ENCODE data around the gene LUZP2.

DNA sequence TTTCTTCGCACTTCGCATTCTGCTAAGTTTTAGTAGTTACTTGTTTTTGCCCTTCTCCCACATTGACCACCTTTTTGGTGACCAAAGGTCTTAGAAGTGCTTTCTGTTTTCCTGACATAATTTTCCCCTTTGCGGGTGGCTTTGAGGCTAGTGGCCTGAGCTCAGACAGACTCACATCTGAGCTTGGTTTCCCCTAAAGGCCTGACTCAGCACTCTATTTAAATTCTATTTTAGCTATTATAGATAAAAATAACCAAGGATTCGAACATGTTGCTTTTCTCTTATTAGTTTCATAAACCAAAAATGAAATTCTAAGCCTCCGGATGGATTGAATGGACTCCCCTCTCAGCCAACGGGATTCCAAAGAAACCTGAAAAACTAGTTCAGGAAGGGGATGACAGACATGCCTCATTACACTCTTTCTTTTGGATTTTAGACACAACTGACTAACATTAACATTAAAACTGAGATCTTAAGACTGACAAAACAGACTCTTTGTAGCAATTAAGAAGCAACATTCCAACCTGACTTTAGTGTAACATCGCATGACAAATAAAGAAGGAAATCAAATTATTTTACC lies 258.5 kb downstream of the LUZP2 start:
- TF ChIP-seq CTCF (IDR thresholded peaks at IDR 0.05) (no peak), EZH2 (IDR thresholded peaks at IDR 0.05; ENCODE audit: borderline replicate concordance, insufficient read depth, low read depth, low read length, poor library complexity, severe bottlenecking) (no peak)
